ENCODE results near the gene PTRHD1. TPM values are rescaled to one million over a fixed set of nuclear protein-coding genes. Genes with fewer than 3 reads are reported as not detected.
A peak's percentile ranks its signal among the peaks of the same experiment; 100 is the strongest.

PTRHD1 gene
- total RNA-seq, 1 experiment from 2014 or later, result 28.4 TPM

DNA sequence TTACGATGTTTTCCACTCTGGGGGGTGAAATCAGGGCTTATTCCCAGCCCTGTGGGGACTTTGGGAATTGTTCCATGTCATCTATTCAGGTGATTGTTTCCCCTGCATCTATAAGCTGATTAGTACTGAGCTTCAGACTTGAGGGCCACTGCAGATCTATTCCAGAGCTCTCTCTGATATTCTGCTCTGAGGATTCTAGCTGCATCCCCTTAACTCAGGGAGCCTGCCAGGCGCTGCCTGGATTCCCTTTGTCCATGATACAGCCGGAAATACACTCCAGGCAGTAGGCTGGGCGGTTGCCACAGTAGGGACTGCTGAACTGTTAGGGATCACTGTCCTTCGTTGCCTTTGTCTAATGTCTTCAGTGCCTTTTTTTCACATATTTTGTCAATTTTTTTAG is 31.3 kb downstream of the PTRHD1 start:
- no peak for DNase-seq (ENCODE audit: low read depth)

GRCh38 chr2:24756789-24757188 is 36.4 kb downstream of the PTRHD1 start:
- no peak for DNase-seq (ENCODE audit: low read depth)

- peak; percentile 13 for DNase-seq (ENCODE audit: low read depth)
These were observed 38.0 kb downstream of the PTRHD1 start for GRCh38 chr2:24754985-24755705.

GRCh38 chr2:24749069-24749691 is 44.0 kb downstream of the PTRHD1 start:
- no peak for DNase-seq (ENCODE audit: low read depth)

- no peak for DNase-seq (ENCODE audit: low read depth)
These were observed 45.9 kb downstream of the PTRHD1 start for GRCh38 chr2:24747299-24747698.

DNA sequence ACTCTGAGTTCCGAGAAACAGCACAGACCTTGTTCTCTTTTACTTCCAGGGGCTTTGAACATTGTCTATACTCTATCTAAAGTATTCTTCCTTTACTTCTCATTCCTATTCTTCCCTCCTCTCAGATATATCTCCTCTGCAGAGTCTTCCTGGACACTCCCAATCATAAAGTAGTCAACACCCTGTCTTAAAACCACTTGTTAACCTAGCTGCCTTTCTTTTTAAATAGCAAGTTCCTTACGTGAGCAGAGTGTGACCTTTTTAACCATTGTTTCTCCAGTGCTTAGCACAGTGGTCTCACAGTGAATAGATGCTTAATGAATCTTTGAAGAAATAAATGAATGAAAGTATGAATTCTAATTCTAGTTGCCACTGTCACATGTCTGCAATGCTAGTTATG is 47.4 kb downstream of the PTRHD1 start:
- no peak for DNase-seq (ENCODE audit: low read depth)

DNA sequence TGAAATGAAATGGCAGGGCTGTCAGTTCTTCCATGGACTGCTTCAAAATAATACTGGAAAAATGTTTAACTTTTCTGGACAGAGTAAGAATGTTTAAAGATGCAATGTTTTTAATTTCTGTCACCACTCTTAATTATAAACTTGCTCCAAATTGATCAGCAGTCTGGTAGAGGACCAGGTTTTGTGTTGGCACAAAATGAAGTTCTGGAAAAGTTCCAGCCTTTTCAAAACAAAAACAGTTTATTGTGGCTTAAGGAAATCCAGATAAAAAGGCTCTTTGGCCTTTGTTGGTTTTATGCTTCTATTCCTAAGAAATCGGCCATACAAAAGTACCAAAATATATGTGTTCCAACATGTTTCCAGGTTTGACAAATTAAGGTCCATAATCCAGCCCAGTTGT is 48.8 kb downstream of the PTRHD1 start:
- no peak for DNase-seq (ENCODE audit: low read depth)

DNA sequence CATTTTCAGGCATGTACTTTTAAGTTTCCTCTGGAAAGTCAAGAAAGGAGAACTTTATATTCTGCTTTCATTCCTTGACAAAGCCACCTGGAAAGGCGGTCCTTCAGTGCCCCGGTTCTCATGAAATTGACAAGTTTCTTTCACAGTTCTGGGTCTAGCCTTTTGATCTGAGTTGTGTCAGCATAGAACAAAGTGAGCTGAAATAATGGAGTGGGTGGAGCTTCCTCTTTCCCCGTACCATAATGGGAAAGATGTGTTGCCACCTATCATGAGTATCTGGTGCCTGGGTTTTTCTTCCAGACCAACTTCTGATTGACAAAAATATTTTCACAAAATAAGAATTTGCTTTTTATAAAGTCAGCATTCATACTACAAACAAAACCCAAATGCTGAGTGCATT is 49.3 kb downstream of the PTRHD1 start:
- DNase-seq (ENCODE audit: low read depth), result no peak

DNA sequence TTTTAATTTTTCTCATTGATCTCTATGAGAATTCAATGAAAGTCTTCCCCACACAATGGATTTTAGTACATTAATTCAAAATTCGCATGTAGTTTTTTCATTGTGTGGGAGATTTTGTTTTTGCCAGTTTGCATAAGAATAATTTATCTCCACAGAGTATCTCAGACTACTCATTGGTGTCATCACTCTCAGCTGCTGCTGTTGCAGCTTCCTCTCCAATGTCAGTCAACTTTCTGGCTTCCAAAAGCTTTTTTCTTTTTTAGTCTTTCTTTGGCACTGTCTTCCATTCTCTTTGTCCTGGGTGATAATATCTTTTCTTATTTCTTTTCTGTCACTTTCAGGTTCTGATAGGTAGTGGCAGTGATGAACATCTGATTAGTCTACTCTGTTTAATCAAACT is 50.5 kb downstream of the PTRHD1 start:
- no peak for DNase-seq (ENCODE audit: low read depth)

- DNase-seq (ENCODE audit: low read depth), result no peak
These were observed 53.0 kb downstream of the PTRHD1 start for GRCh38 chr2:24740142-24740541.

Other genes with a start within 250 kb of the PTRHD1 start
- 40.6 and 56.1 TPM in 2 replicates for gene CENPO, start within 50 bp of the PTRHD1 start, total RNA-seq (2014; rRNA removed)
- gene ADCY3, start 126.8 kb upstream of the PTRHD1 start, total RNA-seq (2014; rRNA removed), result 23.3 and 24.7 TPM in 2 replicates
- gene DNAJC27, start 178.6 kb upstream of the PTRHD1 start, total RNA-seq (2014; rRNA removed), result 4.2 and 5.6 TPM in 2 replicates
- 0.34 and 0.51 TPM in 2 replicates for gene EFR3B, start 248.7 kb upstream of the PTRHD1 start, total RNA-seq (2014; rRNA removed)